Measurements from ENCODE around the gene TSPAN18. TPM values are rescaled to one million over a fixed set of nuclear protein-coding genes. Genes with fewer than 3 reads are reported as not detected.

The TSPAN18 gene
- total and polyA plus RNA-seq, 10 of the 15 experiments (the other 5 are each of a cell fraction or from before 2014, with no cell fraction given), result 0.02 to 0.77 (median 0.13) TPM; not detected in 1

GRCh38 chr11:44817207-44817949 is 90.6 kb downstream of the TSPAN18 start:
- in situ Hi-C loops (cut with MboI), result no loop called here
- ChIA-PET SMC1A (ENCODE audit: uncharacterized antibody, unreplicated experiment) (no interaction called here), POLR2A (interaction anchor here (0.6 kb wide), 1 partner anchor 261 kb away, joined by 4 read pairs; no protein-coding TSS in a partner anchor), CTCF (no interaction called here), RAD21 (ENCODE audit: unreplicated experiment) (no interaction called here)
- H3K4me2 ChIP-seq (ENCODE audit: control insufficient read depth, insufficient read depth), result no peak overlapping the region
- H3K27ac ChIP-seq (ENCODE audit: control insufficient read depth, insufficient read depth), result no peak overlapping the region
- no peak overlapping the region for H2AFZ ChIP-seq (ENCODE audit: control insufficient read depth, low read depth, low read length)
- no peaks in the 10 kb centered on the region; the same call in 2 of the 3 replicates for H3K9me3 ChIP-seq (replicated peaks; ENCODE audit: control insufficient read depth, insufficient read depth, low read length)
- ATAC-seq, result no peak
- intact Hi-C loops (cut with micrococcal nuclease; ENCODE audit: unreplicated experiment), result no loop called here
- WGBS (ENCODE audit: insufficient coverage, insufficient replicate concordance, low lambda C conversion rate, missing lambda C conversion rate), result 13% methylated on average over 4 of the region's 4 CpGs
- FAIRE-seq, result no peak
- no peaks in the 10 kb centered on the region for H3K36me3 ChIP-seq (ENCODE audit: control insufficient read depth in 2 of 2, insufficient read depth in 2 of 2, low read length in 1 of 2)
- H3K4me1 ChIP-seq (ENCODE audit: control insufficient read depth, insufficient read depth, low read length), result no peaks in the 10 kb centered on the region
- TF ChIP-seq CBX5 (IDR thresholded peaks at IDR 0.05; ENCODE audit: low read depth) (no peak), IKZF1 (conservative IDR thresholded peaks at IDR 0.05) (no peak), TCF12 (IDR thresholded peaks at IDR 0.05; ENCODE audit: low read depth, low read length) (no peak), PBX3 (IDR thresholded peaks at IDR 0.05; ENCODE audit: insufficient replicate concordance, low read depth, low read length) (no peak), RBBP5 (conservative IDR thresholded peaks at IDR 0.05) (no peak), ZBTB11 (CRISPR knock-in tag; IDR thresholded peaks at IDR 0.05) (no peak), BMI1 (IDR thresholded peaks at IDR 0.05; ENCODE audit: borderline replicate concordance) (no peak), MXI1 (IDR thresholded peaks at IDR 0.05; ENCODE audit: low read depth, low read length) (no peak), GATAD2B (conservative IDR thresholded peaks at IDR 0.05; ENCODE audit: low read depth) (no peak), LARP7 (IDR thresholded peaks at IDR 0.05) (no peak)
- H4K20me1 ChIP-seq (ENCODE audit: control insufficient read depth, insufficient read depth), result no peaks in the 10 kb centered on the region
- no peak for DNase-seq (ENCODE audit: low read depth, low spot score)
- no peaks in the 10 kb centered on the region; a peak in 1 of 4 replicates for H3K27me3 ChIP-seq (replicated peaks in 1 of 2; ENCODE audit: control insufficient read depth in 2 of 2, insufficient read depth in 2 of 2, low read length in 1 of 2)
- H3K4me3 ChIP-seq, result no peak overlapping the region
- H3K79me2 ChIP-seq (ENCODE audit: control insufficient read depth, insufficient read depth, low read length), result no peaks in the 10 kb centered on the region
- no peak overlapping the region for H3K9ac ChIP-seq (ENCODE audit: control insufficient read depth, insufficient read depth, low read length)
- BruUV-seq (replicated peaks), result no TSS peak
